ENCODE data around the gene ELP6. TPM values are rescaled to one million over a fixed set of nuclear protein-coding genes. Genes with fewer than 3 reads are reported as not detected.

The ELP6 gene
- total RNA-seq, 1 experiment from 2014 or later = 46.2 TPM

- no TSS peak for BruUV-seq (replicated peaks)
- ChIA-PET CTCF (no interaction called here), POLR2A (ENCODE audit: low non-redundant PET) (no interaction called here)
- TF ChIP-seq EZH2 (IDR thresholded peaks at IDR 0.05; ENCODE audit: borderline replicate concordance, low read depth, low read length, poor library complexity, severe bottlenecking) (no peak), CTCF (conservative IDR thresholded peaks at IDR 0.05; ENCODE audit: low read depth, low read length) (no peak)
- H3K27me3 ChIP-seq (replicated peaks; ENCODE audit: insufficient read depth, low read depth, low read length, poor library complexity) = no peaks in the 10 kb centered on the region
- H3K36me3 ChIP-seq (ENCODE audit: insufficient read depth, low read length, poor library complexity, severe bottlenecking) = no peaks in the 10 kb centered on the region
- DNase-seq (ENCODE audit: low spot score) = no peak
- no peak overlapping the region for H3K4me3 ChIP-seq (ENCODE audit: low read depth, low read length, poor library complexity, severe bottlenecking)
- H3K4me1 ChIP-seq (ENCODE audit: insufficient read depth, low read length, poor library complexity, severe bottlenecking) = no peaks in the 10 kb centered on the region
- no peaks in the 10 kb centered on the region for H3K9me3 ChIP-seq (ENCODE audit: low read depth, low read length, poor library complexity, severe bottlenecking)
- no peak overlapping the region for H3K27ac ChIP-seq (ENCODE audit: low read depth, low read length, poor library complexity, severe bottlenecking)
- intact Hi-C loops (cut with micrococcal nuclease; ENCODE audit: unreplicated experiment) = no loop called here
These were observed 39.9 kb upstream of the ELP6 start for GRCh38 chr3:47553407-47553806.

- POLR2A ChIA-PET (ENCODE audit: low non-redundant PET) = interaction anchor here (0.6 kb wide), 1 partner anchor 43 kb away, joined by 3 read pairs; no protein-coding TSS in a partner anchor
- H3K27me3 ChIP-seq (replicated peaks; ENCODE audit: insufficient read depth, low read depth, low read length, poor library complexity) = no peaks in the 10 kb centered on the region
- DNase-seq (ENCODE audit: low spot score) = peak; percentile 13
- H3K9me3 ChIP-seq (ENCODE audit: low read depth, low read length, poor library complexity, severe bottlenecking) = no peaks in the 10 kb centered on the region
- H3K27ac ChIP-seq (ENCODE audit: low read depth, low read length, poor library complexity, severe bottlenecking) = no peak overlapping the region
- H3K4me1 ChIP-seq (ENCODE audit: insufficient read depth, low read length, poor library complexity, severe bottlenecking) = no peaks in the 10 kb centered on the region
- no peak overlapping the region for H3K4me3 ChIP-seq (ENCODE audit: low read depth, low read length, poor library complexity, severe bottlenecking)
- CTCF ChIA-PET = no interaction called here
- no peak for TF ChIP-seq CTCF (conservative IDR thresholded peaks at IDR 0.05; ENCODE audit: low read depth, low read length)
- TF ChIP-seq EZH2 (IDR thresholded peaks at IDR 0.05; ENCODE audit: borderline replicate concordance, low read depth, low read length, poor library complexity, severe bottlenecking) = no peak
- H3K36me3 ChIP-seq (ENCODE audit: insufficient read depth, low read length, poor library complexity, severe bottlenecking) = no peaks in the 10 kb centered on the region
- BruUV-seq (replicated peaks) = no TSS peak
- intact Hi-C loops (cut with micrococcal nuclease; ENCODE audit: unreplicated experiment) = no loop called here
These were observed 29.1 kb upstream of the ELP6 start for GRCh38 chr3:47542471-47543173.

- H3K9me3 ChIP-seq (ENCODE audit: low read depth, low read length, poor library complexity, severe bottlenecking) = no peaks in the 10 kb centered on the region
- no peaks in the 10 kb centered on the region for H3K4me1 ChIP-seq (ENCODE audit: insufficient read depth, low read length, poor library complexity, severe bottlenecking)
- no peak for TF ChIP-seq CTCF (conservative IDR thresholded peaks at IDR 0.05; ENCODE audit: low read depth, low read length)
- TF ChIP-seq EZH2 (IDR thresholded peaks at IDR 0.05; ENCODE audit: borderline replicate concordance, low read depth, low read length, poor library complexity, severe bottlenecking) = no peak
- H3K36me3 ChIP-seq (ENCODE audit: insufficient read depth, low read length, poor library complexity, severe bottlenecking) = no peaks in the 10 kb centered on the region
- no peak overlapping the region for H3K27ac ChIP-seq (ENCODE audit: low read depth, low read length, poor library complexity, severe bottlenecking)
- intact Hi-C loops (cut with micrococcal nuclease; ENCODE audit: unreplicated experiment) = no loop called here
- H3K4me3 ChIP-seq (ENCODE audit: low read depth, low read length, poor library complexity, severe bottlenecking) = no peak overlapping the region
- DNase-seq (ENCODE audit: low spot score) = no peak
- POLR2A ChIA-PET (ENCODE audit: low non-redundant PET) = no interaction called here
- CTCF ChIA-PET = no interaction called here
- H3K27me3 ChIP-seq (replicated peaks; ENCODE audit: insufficient read depth, low read depth, low read length, poor library complexity) = no peaks in the 10 kb centered on the region
- no TSS peak for BruUV-seq (replicated peaks)
These were observed 28.1 kb upstream of the ELP6 start for GRCh38 chr3:47541583-47542108.

All from A673 (cell line).